Tibial artery (tissue), 4 donors: ENCODE results near the gene CCDC102A.

Source experiments
- DNase-seq, 2 donors: peaks; one replicate each; pipeline ENCODE4 v3.0.0-alpha.2; 2019
- H3K27ac ChIP-seq, 2 donors: fragments of 200-600 bp; sonication (generic) in 1 of 2; 1 replicate in 1 of 2; 2 replicates in 1 of 2; pipeline ENCODE4 v1.5.1; 2018 to 2019; ENCODE audit warnings: mild to moderate bottlenecking in 1 of 2
- H3K27me3 ChIP-seq, 2 donors: fragments of 200-600 bp; sonication (generic) in 1 of 2; one replicate each; pipeline versions ENCODE4 v1.5.1 to v1.6.0; 2016 to 2019
- H3K36me3 ChIP-seq, 3 donors: fragments of 200-600 bp; sonication (generic) in 2 of 3; one replicate each; pipeline ENCODE4 v1.5.1; 2016 to 2019; ENCODE audit warnings: mild to moderate bottlenecking in 2 of 3
- H3K4me1 ChIP-seq, 4 donors: fragments of 200-600 bp; sonication (generic) in 2 of 4; 1 replicate in 3 of 4; 2 replicates in 1 of 4; pipeline ENCODE4 v1.5.1; 2016 to 2019
- H3K4me3 ChIP-seq, 2 donors: fragments of 200-600 bp; sonication (generic) in 1 of 2; 1 replicate in 1 of 2; 2 replicates in 1 of 2; pipeline ENCODE4 v1.5.1; 2018 to 2019; ENCODE audit warnings: mild to moderate bottlenecking in 2 of 2
- H3K9me3 ChIP-seq, 3 donors: fragments of 200-600 bp; sonication (generic) in 1 of 3; one replicate each; pipeline ENCODE4 v1.5.1; 2016 to 2019
- intact Hi-C: fragments of 100-400 bp; cut with DNase I; formaldehyde crosslinking; loops from one replicate; pipeline ENCODE4 v1.15.0; 2023; ENCODE audit warnings: low total_unique reads
- TF ChIP-seq, protein P1 (sequence below), 2 experiments: fragments of 200-600 bp in 1 of 2; fragments of 450-650 bp in 1 of 2; IDR thresholded peaks; one replicate each; pipeline ENCODE4 v1.5.1; 2017 to 2019; ENCODE audit warnings: antibody characterized with exemption in 2 of 2, mild to moderate bottlenecking in 1 of 2, moderate library complexity in 1 of 2

CCDC102A gene

GRCh38 chr16:57519796-57520360 lies 16.5 kb downstream of the CCDC102A start:
- H3K36me3 ChIP-seq = peaks cover 20 to 60% (median 32%) of the 10 kb centered on the region in 3 donors
- no peak overlapping the region for H3K27ac ChIP-seq
- intact Hi-C loops = no loop called here
- peak; percentile 67 to 85 for DNase-seq
- no peaks in the 10 kb centered on the region for H3K27me3 ChIP-seq
- H3K4me3 ChIP-seq = no peak overlapping the region
- no peaks in the 10 kb centered on the region for H3K9me3 ChIP-seq
- peaks cover 0 to 16% (median 3%) of the 10 kb centered on the region in 4 donors for H3K4me1 ChIP-seq
- TF ChIP-seq, protein P1, sequence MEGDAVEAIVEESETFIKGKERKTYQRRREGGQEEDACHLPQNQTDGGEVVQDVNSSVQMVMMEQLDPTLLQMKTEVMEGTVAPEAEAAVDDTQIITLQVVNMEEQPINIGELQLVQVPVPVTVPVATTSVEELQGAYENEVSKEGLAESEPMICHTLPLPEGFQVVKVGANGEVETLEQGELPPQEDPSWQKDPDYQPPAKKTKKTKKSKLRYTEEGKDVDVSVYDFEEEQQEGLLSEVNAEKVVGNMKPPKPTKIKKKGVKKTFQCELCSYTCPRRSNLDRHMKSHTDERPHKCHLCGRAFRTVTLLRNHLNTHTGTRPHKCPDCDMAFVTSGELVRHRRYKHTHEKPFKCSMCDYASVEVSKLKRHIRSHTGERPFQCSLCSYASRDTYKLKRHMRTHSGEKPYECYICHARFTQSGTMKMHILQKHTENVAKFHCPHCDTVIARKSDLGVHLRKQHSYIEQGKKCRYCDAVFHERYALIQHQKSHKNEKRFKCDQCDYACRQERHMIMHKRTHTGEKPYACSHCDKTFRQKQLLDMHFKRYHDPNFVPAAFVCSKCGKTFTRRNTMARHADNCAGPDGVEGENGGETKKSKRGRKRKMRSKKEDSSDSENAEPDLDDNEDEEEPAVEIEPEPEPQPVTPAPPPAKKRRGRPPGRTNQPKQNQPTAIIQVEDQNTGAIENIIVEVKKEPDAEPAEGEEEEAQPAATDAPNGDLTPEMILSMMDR (IDR thresholded peaks at IDR 0.05) = peak; percentile 89 to 96

DNA sequence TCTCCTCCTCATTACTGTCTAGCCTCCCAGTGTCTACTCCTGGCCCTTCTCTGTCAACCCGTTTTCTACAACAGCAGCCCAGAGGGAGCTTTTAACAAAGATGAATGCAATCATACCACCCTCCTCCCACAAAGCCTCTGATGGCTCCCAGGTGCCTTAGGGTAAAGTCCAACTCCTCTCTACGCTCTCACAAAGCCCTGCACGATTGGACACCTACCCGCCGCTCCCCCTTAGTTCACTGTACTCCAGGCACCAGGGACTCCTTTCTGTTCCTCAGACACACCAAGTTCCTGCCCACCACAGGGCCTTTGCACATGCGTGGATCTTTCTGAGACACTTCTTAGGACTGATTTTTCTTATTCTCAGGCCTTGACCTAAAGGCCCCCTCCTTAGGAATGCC lies 17.4 kb downstream of the CCDC102A start:
- intact Hi-C loops = no loop called here
- Histone ChIP-seq H3K4me1 (peaks cover 0 to 16% (median 3%) of the 10 kb centered on the region in 4 donors), H3K27ac (no peak overlapping the region), H3K27me3 (no peaks in the 10 kb centered on the region), H3K4me3 (no peak overlapping the region), H3K9me3 (no peaks in the 10 kb centered on the region), H3K36me3 (peaks cover 27 to 70% (median 41%) of the 10 kb centered on the region in 3 donors)
- TF ChIP-seq, protein P1 (IDR thresholded peaks at IDR 0.05) = no peak
- no peak for DNase-seq

- intact Hi-C loops = no loop called here
- Histone ChIP-seq H3K36me3 (peaks cover 31 to 74% (median 45%) of the 10 kb centered on the region in 3 donors), H3K9me3 (no peaks in the 10 kb centered on the region), H3K27ac (no peak overlapping the region), H3K4me1 (peaks cover 0 to 16% (median 3%) of the 10 kb centered on the region in 4 donors), H3K27me3 (no peaks in the 10 kb centered on the region), H3K4me3 (no peak overlapping the region)
- TF ChIP-seq, protein P1 (IDR thresholded peaks at IDR 0.05) = no peak
- no peak for DNase-seq
Measured at GRCh38 chr16:57518520-57518919, 17.9 kb downstream of the CCDC102A start.

- intact Hi-C loops = loop anchor here (2.0 kb wide), 1 partner anchor 99 kb away; no protein-coding TSS in a partner anchor
- Histone ChIP-seq H3K27ac (no peak overlapping the region), H3K9me3 (no peaks in the 10 kb centered on the region), H3K4me1 (peaks cover 0 to 8% (median 3%) of the 10 kb centered on the region in 4 donors), H3K27me3 (no peaks in the 10 kb centered on the region), H3K4me3 (no peak overlapping the region), H3K36me3 (peaks cover 38 to 82% (median 52%) of the 10 kb centered on the region in 3 donors)
- TF ChIP-seq, protein P1 (IDR thresholded peaks at IDR 0.05) = no peak
- DNase-seq = no peak
Measured at GRCh38 chr16:57517397-57518367, 18.7 kb downstream of the CCDC102A start.

DNA sequence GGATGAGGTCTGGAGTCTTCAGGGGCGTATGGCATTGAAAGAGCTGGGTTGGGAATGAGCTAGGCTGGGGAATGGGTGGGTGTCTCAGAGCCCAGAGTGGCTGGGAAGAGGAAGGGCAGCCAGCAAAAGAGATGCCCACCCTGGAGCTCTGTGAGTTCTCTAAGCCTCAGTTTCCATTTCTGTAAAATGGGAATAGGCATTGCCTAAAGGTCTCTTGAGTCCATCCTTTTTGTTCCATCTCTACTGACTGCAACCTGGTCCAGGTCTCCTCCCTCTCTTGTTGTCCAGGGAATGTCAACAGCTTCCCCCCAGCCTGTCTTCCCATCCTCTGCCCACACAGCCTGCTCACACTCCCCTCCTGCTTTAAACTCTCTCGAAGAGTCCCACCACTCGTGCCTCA lies 19.6 kb downstream of the CCDC102A start:
- intact Hi-C loops = loop anchor here (2.0 kb wide), 1 partner anchor 98 kb away; no protein-coding TSS in a partner anchor
- no peaks in the 10 kb centered on the region for H3K27me3 ChIP-seq
- TF ChIP-seq, protein P1 (IDR thresholded peaks at IDR 0.05) = no peak
- no peak overlapping the region for H3K4me3 ChIP-seq
- H3K27ac ChIP-seq = no peak overlapping the region
- H3K4me1 ChIP-seq = peaks cover 0 to 7% (median 3%) of the 10 kb centered on the region in 4 donors
- no peak for DNase-seq
- H3K9me3 ChIP-seq = no peaks in the 10 kb centered on the region
- peaks cover 47 to 84% (median 58%) of the 10 kb centered on the region in 3 donors for H3K36me3 ChIP-seq
